Activated CD8-positive, alpha-beta memory T cell treated with anti-CD3 and anti-CD28 coated beads for 48 hours (primary cell): ENCODE measurements around the gene SLC4A2.
A peak's percentile ranks its signal among the peaks of the same experiment; 100 is the strongest.
"Not testable (repeated sequence)": the region's sequence is repeated elsewhere in the genome, so short reads cannot be mapped to it uniquely, and the experiment has no call there.

Experiments
- DNase-seq, 3 experiments: peaks; one replicate each; pipeline ENCODE4 v3.0.0-alpha.2; 2020; ENCODE audit warnings: low read depth in 2 of 3, low spot score in 2 of 3

SLC4A2 gene

DNA sequence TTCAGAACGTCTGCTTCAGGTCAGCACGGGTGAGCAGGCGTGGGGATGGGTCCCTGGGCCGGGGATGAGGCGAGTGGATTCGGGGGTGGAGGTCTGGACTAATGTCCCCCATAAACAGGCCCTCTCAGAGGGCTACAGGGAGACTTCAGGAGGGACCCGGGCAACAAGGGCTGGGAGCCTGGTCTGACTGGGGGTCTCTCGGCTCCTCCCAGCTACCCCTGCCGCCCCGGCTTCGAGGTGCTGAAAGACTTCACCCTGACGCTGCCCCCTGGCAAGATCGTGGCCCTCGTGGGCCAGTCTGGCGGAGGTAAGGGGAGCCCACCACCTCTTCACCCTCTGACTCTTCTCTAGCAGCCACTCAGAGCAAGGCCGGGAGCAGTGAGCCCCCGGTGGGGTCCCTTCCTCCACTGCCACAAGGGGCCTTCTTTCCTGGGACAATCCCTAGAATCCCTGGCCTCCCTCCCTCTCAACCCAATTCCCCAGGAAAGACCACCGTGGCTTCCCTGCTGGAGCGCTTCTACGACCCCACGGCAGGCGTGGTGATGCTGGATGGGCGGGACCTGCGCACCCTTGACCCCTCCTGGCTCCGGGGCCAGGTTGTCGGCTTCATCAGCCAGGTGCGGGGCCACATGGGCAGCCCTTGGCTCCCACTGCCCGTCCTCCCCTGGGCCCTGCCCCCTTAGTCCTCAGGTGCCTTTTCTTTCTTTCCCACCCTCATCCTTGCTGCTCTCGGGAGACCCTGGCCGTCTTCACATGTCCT is 18.6 kb upstream of the SLC4A2 start:
- DNase-seq, result no peak

DNA sequence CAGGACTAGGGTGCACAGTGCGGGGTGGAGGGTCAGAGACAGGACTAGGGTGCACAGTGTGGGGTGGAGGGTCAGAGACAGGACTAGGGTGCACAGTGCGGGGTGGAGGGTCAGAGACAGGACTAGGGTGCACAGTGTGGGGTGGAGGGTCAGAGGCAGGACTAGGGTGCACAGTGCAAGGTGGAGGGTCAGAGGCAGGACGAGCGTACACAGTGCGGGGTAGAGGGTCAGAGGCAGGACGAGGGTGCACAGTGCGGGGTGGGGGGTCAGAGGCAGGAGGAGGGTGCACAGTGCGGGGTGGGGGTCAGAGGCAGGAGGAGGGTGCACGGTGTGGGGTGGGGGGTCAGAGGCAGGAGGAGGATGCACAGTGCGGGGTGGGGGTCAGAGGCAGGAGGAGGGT is 15.9 kb upstream of the SLC4A2 start:
- DNase-seq, result not testable (repeated sequence)

- no peak for DNase-seq
Measured at GRCh38 chr7:151043959-151044358, 15.4 kb upstream of the SLC4A2 start.

DNA sequence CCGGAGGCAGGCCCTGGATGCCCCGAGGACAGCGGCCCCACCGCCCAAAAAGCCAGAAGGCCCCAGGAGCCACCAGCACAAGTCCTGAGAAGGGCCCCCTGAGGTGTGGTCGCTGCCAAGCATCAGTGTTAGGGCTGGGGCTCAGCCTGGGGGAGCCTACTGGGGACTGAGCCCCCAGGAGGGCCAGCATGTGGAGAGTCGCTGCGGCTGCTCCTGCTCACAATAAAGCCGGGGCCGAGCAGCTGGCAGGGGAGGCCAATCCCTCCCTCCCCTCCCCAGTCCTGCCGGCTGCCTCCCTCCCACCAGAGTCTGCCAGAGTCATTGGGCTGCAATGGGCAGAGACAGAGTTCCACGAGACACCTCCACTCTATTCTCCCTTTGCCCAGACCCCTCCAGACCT is 14.1 kb upstream of the SLC4A2 start:
- DNase-seq, result no peak

GRCh38 chr7:151045967-151046366 is 13.4 kb upstream of the SLC4A2 start:
- DNase-seq, result no peak

DNA sequence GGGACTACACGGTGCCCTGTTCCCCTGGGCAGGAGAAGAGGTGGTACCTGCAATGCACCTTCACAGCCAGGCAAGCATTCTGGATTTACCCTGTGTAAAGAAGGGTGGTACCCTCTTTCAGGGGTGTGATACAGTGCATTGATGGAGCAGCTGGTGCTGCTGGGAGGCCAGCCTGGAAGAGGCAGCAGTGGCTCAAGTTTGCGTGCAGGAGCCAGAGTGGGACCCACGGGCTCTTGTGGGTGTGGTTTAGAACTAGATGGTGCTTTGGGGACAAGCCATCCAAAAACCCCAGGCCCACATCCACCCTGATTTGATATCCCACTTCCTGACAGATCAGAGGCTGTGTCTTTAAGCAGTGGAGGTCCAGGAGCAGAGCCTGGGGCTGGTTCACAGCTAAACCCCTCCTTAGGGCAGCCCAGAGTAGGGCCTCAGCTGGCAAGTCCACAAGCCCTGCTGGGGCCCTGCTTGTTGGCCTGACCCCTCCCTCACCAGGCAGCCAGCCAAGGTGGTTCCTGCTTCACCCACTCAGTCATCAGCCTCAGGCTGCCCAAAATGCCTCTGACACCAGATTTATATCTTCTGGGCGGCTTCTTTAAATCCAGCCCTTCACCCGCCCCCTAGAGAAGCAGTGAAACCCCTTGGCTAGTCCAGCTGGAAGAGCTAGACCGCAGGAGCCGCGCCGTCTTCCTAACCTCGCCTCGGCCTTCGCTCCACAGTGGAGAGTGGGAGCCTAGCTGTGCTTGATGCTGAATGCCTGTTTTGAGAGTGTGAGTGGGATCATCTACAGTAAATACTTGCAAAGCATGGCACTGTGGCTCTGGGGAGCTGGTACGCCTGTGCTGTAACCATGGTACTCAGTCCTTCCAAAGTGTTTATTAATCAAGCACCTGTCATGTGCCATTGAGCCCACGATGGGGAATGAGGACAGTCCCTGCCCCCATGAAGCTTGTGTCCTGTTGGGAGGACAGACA is 12.5 kb upstream of the SLC4A2 start:
- DNase-seq, result no peak

GRCh38 chr7:151047976-151048815 is 11.2 kb upstream of the SLC4A2 start, which contains the start of gene ASIC3:
Gene ASIC3, plus strand, starts transcription at chr7:151048531. Its CDS starts 355 bp downstream, at chr7:151048886.
- DNase-seq, result no peak

DNA sequence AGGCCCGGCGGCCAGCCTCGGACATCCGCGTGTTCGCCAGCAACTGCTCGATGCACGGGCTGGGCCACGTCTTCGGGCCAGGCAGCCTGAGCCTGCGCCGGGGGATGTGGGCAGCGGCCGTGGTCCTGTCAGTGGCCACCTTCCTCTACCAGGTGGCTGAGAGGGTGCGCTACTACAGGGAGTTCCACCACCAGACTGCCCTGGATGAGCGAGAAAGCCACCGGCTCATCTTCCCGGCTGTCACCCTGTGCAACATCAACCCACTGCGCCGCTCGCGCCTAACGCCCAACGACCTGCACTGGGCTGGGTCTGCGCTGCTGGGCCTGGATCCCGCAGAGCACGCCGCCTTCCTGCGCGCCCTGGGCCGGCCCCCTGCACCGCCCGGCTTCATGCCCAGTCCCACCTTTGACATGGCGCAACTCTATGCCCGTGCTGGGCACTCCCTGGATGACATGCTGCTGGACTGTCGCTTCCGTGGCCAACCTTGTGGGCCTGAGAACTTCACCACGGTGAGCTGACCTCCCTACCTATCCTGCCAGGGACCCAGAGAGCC is 10.4 kb upstream of the SLC4A2 start:
- DNase-seq, result no peak

GRCh38 chr7:151051108-151051507 is 8.3 kb upstream of the SLC4A2 start:
- DNase-seq, result no peak

GRCh38 chr7:151053096-151053495 is 6.3 kb upstream of the SLC4A2 start:
- no peak for DNase-seq

DNA sequence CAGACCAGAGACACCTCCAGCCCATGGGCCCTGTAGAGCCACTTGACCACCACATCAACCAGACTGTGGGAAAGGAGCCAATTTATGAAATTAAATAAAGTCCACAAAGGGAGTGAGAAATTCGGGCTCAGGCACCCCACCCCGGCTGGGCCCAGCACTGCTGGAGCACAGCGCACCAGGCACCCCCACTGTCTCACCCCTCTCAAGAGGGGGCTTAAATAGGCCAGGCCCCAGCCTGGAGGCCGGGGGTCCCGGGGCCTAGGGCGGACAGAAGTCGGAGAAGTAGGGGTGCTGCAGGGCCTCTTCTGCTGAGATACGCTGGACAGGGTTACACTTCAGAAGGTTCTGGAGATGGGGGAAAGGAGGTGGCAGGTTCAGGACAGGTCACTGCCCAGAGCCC is 5.6 kb upstream of the SLC4A2 start:
- DNase-seq, result no peak

GRCh38 chr7:151056283-151056665 is 3.1 kb upstream of the SLC4A2 start:
- DNase-seq, result no peak

DNA sequence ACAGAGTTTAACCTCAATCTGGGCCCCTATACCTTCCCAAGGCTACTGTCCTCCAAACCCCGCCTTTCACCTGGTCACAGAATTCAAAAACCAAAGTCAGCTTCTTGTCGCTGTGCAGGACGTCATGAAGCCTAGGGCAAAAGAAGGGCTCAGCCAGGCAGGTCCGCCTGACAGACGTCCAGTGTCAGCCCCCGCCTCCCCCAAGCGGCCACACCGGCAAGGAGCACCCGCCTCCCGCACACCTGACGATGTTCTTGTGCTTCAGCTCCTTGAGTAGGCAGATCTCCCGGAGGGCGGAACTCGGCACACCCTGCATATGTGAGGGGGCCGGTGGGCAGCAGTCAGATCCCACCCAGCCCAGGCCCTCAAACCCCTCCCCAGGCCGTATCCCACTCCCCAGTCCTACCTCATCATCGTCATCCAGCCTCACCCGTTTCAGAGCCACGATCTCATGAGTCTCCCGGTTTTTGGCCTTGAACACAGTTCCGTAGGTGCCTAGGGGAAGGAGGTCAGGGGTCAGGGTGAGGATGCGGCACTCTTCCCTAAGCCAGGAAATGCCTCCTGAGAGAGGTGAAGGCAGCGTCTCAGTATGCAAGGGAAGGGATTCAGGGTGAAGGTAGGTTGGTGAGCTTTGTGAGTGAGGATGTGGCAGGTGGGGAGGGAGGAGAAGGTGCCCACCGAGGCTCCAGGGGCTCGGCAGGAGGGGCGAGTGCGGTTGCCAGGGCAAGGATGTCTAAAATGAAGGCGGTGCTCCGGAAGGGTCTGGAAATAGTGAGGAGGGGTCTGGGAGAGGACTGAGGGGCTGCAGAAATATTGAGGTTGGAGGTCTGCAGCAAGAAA is 2.5 kb upstream of the SLC4A2 start:
- DNase-seq, result no peak

GRCh38 chr7:151057506-151057988 is 1.8 kb upstream of the SLC4A2 start, which contains the start of gene CDK5:
Gene CDK5, minus strand, starts transcription at chr7:151057897. Its CDS starts 49 bp downstream, at chr7:151057848.
- no peak for DNase-seq

DNA sequence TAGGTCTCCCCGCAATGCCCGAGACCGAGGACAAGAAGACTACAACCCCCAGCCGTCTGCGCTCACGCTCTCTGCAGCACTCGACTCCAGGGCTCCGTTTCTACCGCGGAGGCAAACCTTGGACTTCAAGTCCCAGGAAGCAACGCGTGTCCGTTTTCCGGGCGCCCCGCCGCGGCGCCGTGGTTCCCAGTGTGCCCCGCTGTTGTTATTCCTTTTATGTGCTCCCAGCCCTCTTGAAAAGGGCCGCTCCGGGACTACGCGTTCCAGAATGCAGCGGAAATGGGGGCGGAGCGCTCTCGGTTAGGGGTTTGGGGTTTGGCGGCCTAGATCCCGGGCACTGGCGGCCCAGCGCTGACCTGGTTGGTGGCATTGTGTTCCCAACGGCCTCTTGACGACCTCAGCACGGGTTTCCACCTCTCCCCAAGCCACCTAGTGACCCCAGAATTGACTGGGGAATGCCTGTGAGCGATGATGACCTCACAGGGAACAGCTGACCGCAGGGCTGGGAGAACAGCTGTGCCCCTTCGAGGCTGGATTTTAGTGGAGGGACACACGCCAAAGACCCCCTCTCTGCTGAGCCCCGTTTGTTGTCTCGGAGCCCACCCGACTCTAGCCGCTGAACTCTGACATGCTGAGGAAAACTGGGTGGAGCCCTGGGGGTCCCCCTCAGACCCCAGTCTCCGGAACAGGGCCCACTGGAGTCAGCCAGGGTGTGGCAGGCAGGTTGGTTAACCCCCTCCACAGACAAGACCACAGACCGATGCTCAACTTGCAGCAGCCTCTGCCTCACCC is 1.2 kb upstream of the SLC4A2 start:
- DNase-seq, result peak; percentile 83 to 94 (median 92)

DNA sequence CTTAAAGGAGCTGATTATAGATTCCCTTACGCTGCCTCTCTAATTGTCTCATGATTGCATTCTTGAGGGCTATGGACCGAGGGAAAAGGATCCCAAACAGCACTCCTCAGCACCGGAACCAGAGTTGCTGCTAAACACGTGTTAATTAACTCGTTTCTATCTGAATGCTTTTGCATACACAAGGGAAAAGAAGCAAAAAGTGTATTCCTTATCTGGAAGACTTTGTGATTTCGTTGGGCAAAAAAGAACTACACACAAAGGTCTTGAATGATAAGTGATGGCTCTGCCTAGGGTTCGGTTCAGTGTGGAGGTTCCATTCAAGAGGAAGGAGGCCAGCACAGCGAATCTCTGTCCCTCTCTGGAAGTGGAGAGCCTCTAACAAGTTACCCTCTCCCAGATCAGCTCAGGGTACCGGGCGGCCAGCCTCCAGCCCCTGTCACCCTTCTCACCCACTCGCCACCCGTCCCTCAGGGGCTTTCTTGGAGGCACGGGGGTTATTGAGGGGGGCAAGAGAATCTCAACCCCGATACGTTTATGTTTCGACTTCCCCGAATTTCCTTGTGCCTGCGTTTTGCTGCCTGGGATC is 515 bp upstream of the SLC4A2 start:
- DNase-seq, result no peak

GRCh38 chr7:151060113-151060415 is 675 bp downstream of the SLC4A2 start:
- DNase-seq, result no peak

DNA sequence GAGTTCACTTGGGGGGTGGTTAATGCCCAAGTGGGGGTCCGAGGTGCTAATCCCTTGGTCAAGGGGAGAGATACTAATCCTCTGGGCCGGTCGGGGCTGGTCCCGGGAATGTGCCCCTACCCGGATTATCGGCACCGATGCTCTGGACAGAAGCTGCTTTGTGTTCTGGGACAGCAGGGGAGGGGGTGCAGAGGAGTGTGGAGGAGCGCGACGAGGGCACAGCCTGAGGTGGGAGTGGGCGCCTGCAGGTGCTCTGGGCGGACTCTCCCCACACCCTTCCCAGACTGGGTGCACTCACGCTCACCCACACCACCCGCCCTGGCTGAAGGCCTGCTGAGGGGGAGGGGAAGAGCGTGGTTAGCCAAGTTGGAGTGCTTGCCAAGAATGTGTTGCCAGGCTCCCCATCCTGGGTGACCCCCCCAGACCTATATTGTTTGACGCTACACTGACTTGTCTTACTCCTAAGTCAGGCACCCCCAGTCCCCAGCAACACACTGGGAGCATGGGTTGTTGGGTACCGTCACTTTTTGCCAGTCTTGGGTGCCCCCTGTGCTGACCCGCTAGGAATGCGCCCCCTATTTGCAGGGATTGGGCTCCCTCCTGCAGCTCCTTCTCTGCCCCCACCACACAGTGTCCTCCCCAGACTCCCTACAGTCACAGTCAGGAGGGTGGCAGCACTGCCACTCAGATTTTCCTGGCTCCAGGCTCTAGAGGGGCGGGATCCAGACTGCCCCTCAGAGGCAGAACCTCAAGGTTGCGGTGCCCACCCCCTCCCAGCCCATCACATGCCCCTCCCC is 1.2 kb downstream of the SLC4A2 start:
- DNase-seq, result no peak
